Hepatocyte (in vitro differentiated cells): ENCODE data around the gene CGN. TPM values are rescaled to one million over a fixed set of nuclear protein-coding genes. Genes with fewer than 3 reads are reported as not detected.
A peak's percentile ranks its signal among the peaks of the same experiment; 100 is the strongest.

ENCODE experiments used
- DNase-seq: peaks from one replicate; pipeline ENCODE4 v3.0.0-alpha.2; 2016; ENCODE audit warnings: low spot score
- H2AFZ ChIP-seq: fragments of 200-600 bp; sonication (generic); 2 replicates; pipeline ENCODE4 v1.6.0; 2016; ENCODE audit warnings: antibody characterized with exemption, mild to moderate bottlenecking
- H3K27ac ChIP-seq: fragments of 200-600 bp; sonication (generic); 2 replicates; pipeline ENCODE4 v1.5.1; 2016; ENCODE audit warnings: mild to moderate bottlenecking
- H3K27me3 ChIP-seq: fragments of 200-600 bp; sonication (generic); 2 replicates; pipeline ENCODE4 v1.6.1; 2016
- H3K36me3 ChIP-seq: fragments of 200-600 bp; sonication (generic); replicated peaks from 2 replicates; pipeline ENCODE4 v1.5.1; 2016; ENCODE audit warnings: low read depth; ENCODE audit not compliant: insufficient read depth
- H3K4me1 ChIP-seq: fragments of 200-600 bp; sonication (generic); 2 replicates; pipeline ENCODE4 v1.5.1; 2016; ENCODE audit warnings: mild to moderate bottlenecking, moderate library complexity; ENCODE audit not compliant: insufficient read depth
- H3K4me2 ChIP-seq: fragments of 200-600 bp; sonication (generic); 2 replicates; pipeline ENCODE4 v1.6.0; 2016
- H3K4me3 ChIP-seq: fragments of 200-600 bp; sonication (generic); 2 replicates; pipeline ENCODE4 v1.5.1; 2016; ENCODE audit warnings: mild to moderate bottlenecking
- H3K79me2 ChIP-seq: fragments of 200-600 bp; sonication (generic); 2 replicates; pipeline ENCODE4 v1.6.0; 2017; ENCODE audit warnings: mild to moderate bottlenecking
- H3K9me2 ChIP-seq: fragments of 200-600 bp; sonication (generic); replicated peaks from 2 replicates; pipeline ENCODE4 v1.6.0; 2017; ENCODE audit warnings: mild to moderate bottlenecking; ENCODE audit not compliant: insufficient read depth
- H3K9me3 ChIP-seq: fragments of 200-600 bp; sonication (generic); 2 replicates; pipeline ENCODE4 v1.5.1; 2016; ENCODE audit warnings: low read depth, mild to moderate bottlenecking
- H4K20me1 ChIP-seq: fragments of 200-600 bp; sonication (generic); 2 replicates; pipeline ENCODE4 v1.6.0; 2016; ENCODE audit warnings: mild to moderate bottlenecking; ENCODE audit not compliant: insufficient read depth, poor library complexity, severe bottlenecking
- CTCF ChIP-seq: fragments of 200-600 bp; sonication (generic); IDR thresholded peaks from 2 replicates; pipeline ENCODE4 v1.5.1; 2016; ENCODE audit warnings: antibody characterized with exemption, mild to moderate bottlenecking; ENCODE audit not compliant: poor library complexity
- EZH2 ChIP-seq: fragments of 200-600 bp; sonication (generic); IDR thresholded peaks from 2 replicates; pipeline ENCODE4 v1.6.1; 2016; ENCODE audit warnings: antibody characterized with exemption, mild to moderate bottlenecking, borderline replicate concordance
- EZH2phosphoT487 ChIP-seq: fragments of 200-600 bp; sonication (generic); IDR thresholded peaks from one replicate; pipeline ENCODE4 v1.6.1; 2018; ENCODE audit warnings: antibody characterized with exemption, mild to moderate bottlenecking, low read depth, moderate library complexity; ENCODE audit not compliant: unreplicated experiment, severe bottlenecking
- WGBS: methylation state at CpG from one replicate; pipeline ENCODE4 v1.1.6; 2016; ENCODE audit warnings: low lambda C conversion rate; ENCODE audit errors: missing lambda C conversion rate; 5-methylcytosine and 5-hydroxymethylcytosine counted together
- polyA plus RNA-seq: library from polyadenylated mRNA; unstranded; fragments of >200 nt; fragmentation: Nextera tagmentation; extraction: Ambion mirVana; gene quantifications from 2 replicates; pipeline ENCODE4 v1.2.1, GENCODE V29; 2016
- total RNA-seq: library from RNA; depleted of rRNA; stranded (reverse); fragments of >200 nt; gene quantifications from 2 replicates; pipeline ENCODE4 v1.2.3, GENCODE V29; 2014

Gene CGN
- total and polyA plus RNA-seq, 2 experiments from 2014 or later, result 46.3 to 58.2 TPM

GRCh38 chr1:151476083-151476482 is 35.1 kb upstream of the CGN start:
- no peaks in the 10 kb centered on the region for H4K20me1 ChIP-seq
- no peak for DNase-seq
- no peak overlapping the region for H3K27ac ChIP-seq
- H2AFZ ChIP-seq, result no peak overlapping the region
- no peaks in the 10 kb centered on the region for H3K36me3 ChIP-seq
- H3K79me2 ChIP-seq, result no peaks in the 10 kb centered on the region
- H3K4me2 ChIP-seq, result no peak overlapping the region
- no peak for TF ChIP-seq EZH2phosphoT487
- no peak for TF ChIP-seq EZH2
- TF ChIP-seq CTCF, result no peak
- no peak overlapping the region for H3K4me3 ChIP-seq
- H3K9me2 ChIP-seq, result no peaks in the 10 kb centered on the region
- no peaks in the 10 kb centered on the region for H3K9me3 ChIP-seq
- H3K4me1 ChIP-seq, result peaks cover 12% of the 10 kb centered on the region
- no peaks in the 10 kb centered on the region for H3K27me3 ChIP-seq
- WGBS, result 86% methylated on average over 6 of the region's 6 CpGs

- H3K4me1 ChIP-seq, result peaks cover 12% of the 10 kb centered on the region
- H3K4me2 ChIP-seq, result no peak overlapping the region
- DNase-seq, result no peak
- no peaks in the 10 kb centered on the region for H3K9me2 ChIP-seq
- no peaks in the 10 kb centered on the region for H3K9me3 ChIP-seq
- no peaks in the 10 kb centered on the region for H3K79me2 ChIP-seq
- H3K27ac ChIP-seq, result no peak overlapping the region
- no peak overlapping the region for H3K4me3 ChIP-seq
- H3K36me3 ChIP-seq, result no peaks in the 10 kb centered on the region
- no peaks in the 10 kb centered on the region for H4K20me1 ChIP-seq
- H2AFZ ChIP-seq, result no peak overlapping the region
- 94% methylated on average over 3 of the region's 3 CpGs for WGBS
- no peak for TF ChIP-seq CTCF
- no peak for TF ChIP-seq EZH2phosphoT487
- no peak for TF ChIP-seq EZH2
- H3K27me3 ChIP-seq, result no peaks in the 10 kb centered on the region
Observed at GRCh38 chr1:151477066-151477465, 34.1 kb upstream of the CGN start.

- no peak for TF ChIP-seq CTCF
- TF ChIP-seq EZH2, result no peak
- TF ChIP-seq EZH2phosphoT487, result no peak
Observed at GRCh38 chr1:151478140-151478812, 32.9 kb upstream of the CGN start.

More at GRCh38 chr1:151478140-151478812, 32.9 kb upstream of the CGN start:
- no peaks in the 10 kb centered on the region for H3K9me3 ChIP-seq
- no peak overlapping the region for H3K4me3 ChIP-seq
- H3K79me2 ChIP-seq, result no peaks in the 10 kb centered on the region
- H3K4me1 ChIP-seq, result peaks cover 7% of the 10 kb centered on the region
- no peaks in the 10 kb centered on the region for H4K20me1 ChIP-seq
- H3K27me3 ChIP-seq, result no peaks in the 10 kb centered on the region
- WGBS, result 85% methylated on average over 1 of the region's 1 CpG
- no peak overlapping the region for H2AFZ ChIP-seq
- H3K4me2 ChIP-seq, result no peak overlapping the region
- no peak for DNase-seq
- H3K36me3 ChIP-seq, result no peaks in the 10 kb centered on the region
- H3K27ac ChIP-seq, result peak overlapping the region; percentile 32
- no peaks in the 10 kb centered on the region for H3K9me2 ChIP-seq
